ENCODE results near the gene MORC3.
"Not testable (repeated sequence)": the region's sequence is repeated elsewhere in the genome, so short reads cannot be mapped to it uniquely, and the experiment has no call there.

The MORC3 gene

GRCh38 chr21:36297406-36297937 is 22.5 kb upstream of the MORC3 start:
- no peak for TF ChIP-seq CTCF (IDR thresholded peaks at IDR 0.05; ENCODE audit: insufficient read depth, missing control alignments)
- FAIRE-seq (no peak), DNase-seq (ENCODE audit: insufficient read length, low spot score) (no peak)

- no peak for TF ChIP-seq CTCF (IDR thresholded peaks at IDR 0.05; ENCODE audit: insufficient read depth, missing control alignments)
- no peak for DNase-seq (ENCODE audit: insufficient read length, low spot score)
- FAIRE-seq = no peak
Measured at GRCh38 chr21:36297938-36298572, 21.9 kb upstream of the MORC3 start.

- FAIRE-seq (no peak), DNase-seq (ENCODE audit: insufficient read length, low spot score) (no peak)
- no peak for TF ChIP-seq CTCF (IDR thresholded peaks at IDR 0.05; ENCODE audit: insufficient read depth, missing control alignments)
Measured at GRCh38 chr21:36306872-36307534, 13.0 kb upstream of the MORC3 start.

- no peak for FAIRE-seq
Measured at GRCh38 chr21:36310016-36310415, 10.0 kb upstream of the MORC3 start.

GRCh38 chr21:36313446-36313845 is 6.6 kb upstream of the MORC3 start:
- DNase-seq (ENCODE audit: insufficient read length, low spot score); FAIRE-seq: not testable (repeated sequence)

More at GRCh38 chr21:36310016-36310415, 10.0 kb upstream of the MORC3 start:
- TF ChIP-seq CTCF (IDR thresholded peaks at IDR 0.05; ENCODE audit: insufficient read depth, missing control alignments) = no peak
- DNase-seq (ENCODE audit: insufficient read length, low spot score) = no peak

GRCh38 chr21:36316045-36316444 is 4.0 kb upstream of the MORC3 start:
- not testable (repeated sequence) for DNase-seq (ENCODE audit: insufficient read length, low spot score); FAIRE-seq

GRCh38 chr21:36316872-36317484 is 3.0 kb upstream of the MORC3 start:
- TF ChIP-seq CTCF (IDR thresholded peaks at IDR 0.05; ENCODE audit: insufficient read depth, missing control alignments) = no peak
- DNase-seq (ENCODE audit: insufficient read length, low spot score) = no peak
- no peak for FAIRE-seq

- not testable (repeated sequence) for FAIRE-seq; DNase-seq (ENCODE audit: insufficient read length, low spot score)
Measured at GRCh38 chr21:36319406-36319766, 611 bp upstream of the MORC3 start.

Data from D721Med (cell line).